Measurements from ENCODE around the gene NID1.
"Not testable (repeated sequence)": the region's sequence is repeated elsewhere in the genome, so short reads cannot be mapped to it uniquely, and the experiment has no call there.

Gene NID1

DNA sequence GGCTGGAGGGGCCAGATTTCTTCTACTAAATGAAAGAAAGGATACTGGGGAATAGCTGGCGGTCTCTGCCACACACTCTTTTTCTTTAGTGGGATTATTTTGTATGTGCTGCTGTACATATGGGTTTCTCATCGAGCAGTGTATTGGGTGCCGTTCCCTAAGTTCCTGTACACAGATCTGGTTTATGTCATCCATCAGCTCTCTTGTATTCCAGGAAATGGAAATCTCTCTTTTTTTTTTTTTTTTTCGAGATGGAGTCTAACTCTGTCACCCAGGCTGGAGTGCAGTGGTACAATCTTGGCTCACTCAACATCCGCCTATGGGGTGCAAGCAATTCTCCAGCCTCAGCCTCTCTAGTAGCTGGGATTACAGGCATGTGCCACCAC lies 27.0 kb upstream of the NID1 start:
- no peak for DNase-seq

DNA sequence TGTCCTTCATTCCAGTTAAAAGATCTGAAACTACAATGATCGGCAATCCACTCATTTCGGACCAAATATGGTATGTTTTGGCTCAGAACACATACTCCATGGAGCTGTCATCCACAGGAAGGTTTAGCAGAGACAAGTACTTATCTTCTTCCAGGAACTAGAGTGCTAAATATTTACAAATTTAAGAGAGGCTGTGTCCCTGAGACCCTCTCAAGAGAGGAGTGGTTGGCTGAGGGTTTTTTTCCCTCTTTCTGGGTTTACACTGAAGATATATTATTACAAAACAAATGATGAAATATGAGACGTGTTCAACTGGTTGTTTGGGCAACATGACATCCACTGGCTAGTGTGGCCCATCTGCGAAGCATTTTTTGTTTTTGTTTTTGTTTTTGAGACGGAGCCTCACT lies 25.9 kb upstream of the NID1 start:
- no peak for DNase-seq

DNA sequence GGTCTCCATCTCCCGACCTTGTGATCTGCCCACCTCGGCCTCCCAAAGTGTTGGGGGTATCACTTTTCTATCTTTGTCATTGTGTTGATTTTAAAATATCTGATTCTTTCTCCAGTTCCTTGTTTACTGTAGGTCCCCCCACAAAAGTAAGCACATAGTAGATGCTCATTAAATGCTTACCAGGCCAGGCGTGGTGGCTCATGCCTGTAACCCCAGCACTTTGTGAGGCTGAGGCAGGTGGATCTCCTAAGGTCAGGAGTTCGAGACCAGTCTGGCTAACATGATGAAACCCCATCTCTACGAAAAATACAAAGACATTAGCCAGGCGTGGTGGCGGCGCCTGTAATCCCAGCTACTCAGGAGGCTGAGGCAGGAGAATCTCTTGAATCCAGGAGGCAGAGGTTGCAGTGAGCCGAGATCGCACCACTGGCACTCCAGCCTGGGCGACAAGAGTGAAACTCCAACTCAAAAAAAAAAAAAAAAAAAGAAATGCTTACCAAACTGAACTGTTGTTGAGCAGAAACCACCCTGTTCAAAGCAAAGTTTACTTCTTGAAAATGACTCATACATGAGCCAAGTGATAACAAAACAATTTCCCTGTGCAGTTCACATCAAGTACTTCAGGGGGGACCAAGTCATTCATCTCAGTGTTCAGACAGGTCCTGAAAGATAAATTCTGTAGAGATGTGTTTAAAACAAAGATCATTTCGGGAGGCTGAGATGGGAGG lies 24.3 kb upstream of the NID1 start:
- DNase-seq = no peak

DNA sequence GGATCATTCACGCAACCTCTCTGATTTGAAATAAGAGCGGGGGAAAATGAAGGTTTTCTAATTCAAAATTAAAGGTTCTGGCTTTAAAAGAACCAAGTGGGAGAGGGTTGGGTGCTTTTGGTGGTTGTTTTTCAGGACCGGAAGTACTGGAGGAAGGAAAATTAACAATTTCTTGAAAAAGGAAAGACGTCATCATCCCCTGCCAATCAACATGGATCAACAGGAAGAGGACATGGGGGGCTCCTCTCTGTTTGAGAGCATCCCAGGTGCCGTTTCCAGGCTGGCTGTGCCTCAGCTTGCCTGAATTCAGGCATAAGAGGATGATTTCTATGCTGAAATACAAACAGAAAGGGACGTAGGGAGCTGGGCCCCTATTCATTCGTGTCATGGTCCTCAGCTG lies 21.6 kb upstream of the NID1 start:
- no peak for DNase-seq

DNA sequence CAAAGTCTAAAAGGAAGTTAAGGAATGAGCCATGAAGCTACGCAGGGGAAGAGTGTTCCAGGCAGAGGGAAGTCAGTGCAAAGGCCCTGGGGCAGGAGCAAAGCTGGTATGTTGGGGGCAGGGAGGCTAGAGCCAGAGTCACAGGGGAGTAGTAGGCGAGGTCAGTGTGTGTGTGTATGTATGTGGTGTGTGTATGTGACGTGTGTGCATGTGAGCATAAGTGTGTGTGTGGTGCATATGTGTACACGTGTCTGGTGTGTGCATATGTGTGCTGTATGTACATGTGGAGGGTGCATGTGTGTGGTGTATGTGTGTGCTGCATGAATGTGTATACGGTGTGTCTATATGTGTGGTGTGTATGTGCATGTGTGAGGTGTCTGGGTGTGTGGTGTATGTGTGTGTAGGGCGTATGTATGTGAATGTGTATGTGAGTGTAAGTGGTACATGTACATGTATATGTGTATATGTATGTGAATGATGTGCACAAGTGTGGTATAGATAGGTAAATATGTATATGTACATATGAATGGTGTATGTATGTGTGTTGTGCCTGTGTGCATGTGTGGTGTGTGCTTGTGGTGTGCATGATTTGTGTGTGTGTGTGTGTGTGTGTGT lies 20.8 kb upstream of the NID1 start:
- no peak for DNase-seq

DNA sequence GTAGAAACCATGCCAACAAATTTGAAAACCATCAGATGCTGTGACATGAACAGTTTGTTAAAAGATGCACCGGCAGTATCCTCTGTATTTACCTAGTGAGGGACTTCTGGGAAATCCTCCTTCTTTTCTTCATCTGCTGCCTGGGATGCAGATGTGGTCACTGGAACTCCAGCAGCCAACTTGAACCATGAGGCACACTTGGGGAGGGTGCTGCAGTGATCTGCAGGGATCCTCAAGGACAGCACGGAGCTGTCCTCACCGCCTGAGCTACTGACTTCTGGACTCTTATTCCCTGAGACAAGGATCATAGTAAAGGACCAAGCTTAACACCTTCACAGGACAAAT lies 19.5 kb upstream of the NID1 start:
- DNase-seq = no peak

DNA sequence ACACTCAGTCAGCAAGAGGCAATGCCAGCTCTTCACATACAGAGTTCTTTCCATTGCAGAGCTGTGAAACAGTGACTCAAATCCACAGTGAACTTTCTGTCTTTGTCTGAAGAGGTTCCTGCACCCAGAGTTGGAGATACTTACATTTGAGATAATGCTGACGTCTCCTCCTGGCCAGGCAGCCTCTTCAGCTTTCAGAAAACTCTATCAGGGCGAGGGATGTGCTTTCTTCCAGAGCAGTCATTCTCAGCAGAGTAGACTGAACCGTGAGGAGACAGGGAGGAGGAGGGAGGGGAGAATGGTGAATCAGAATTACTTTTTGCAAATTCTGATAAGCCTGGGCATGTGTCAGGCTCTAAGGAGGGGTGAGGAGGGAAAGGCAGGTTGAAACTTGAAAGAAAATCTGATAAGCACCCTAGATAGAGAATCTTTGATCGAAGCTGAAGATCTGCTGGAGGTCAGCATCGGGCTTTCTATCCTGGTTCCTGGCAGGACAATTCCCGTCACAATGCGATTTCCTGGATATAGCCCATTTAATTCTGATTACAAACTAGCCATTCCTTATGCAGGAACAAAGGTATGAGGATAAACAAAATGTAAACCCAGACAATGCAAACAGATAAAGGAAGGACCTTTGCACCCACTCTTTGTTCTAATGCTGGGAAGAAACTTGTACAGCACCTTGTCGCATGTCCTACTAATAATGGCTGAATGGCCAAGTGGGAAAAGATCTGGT lies 18.9 kb upstream of the NID1 start:
- DNase-seq = no peak

DNA sequence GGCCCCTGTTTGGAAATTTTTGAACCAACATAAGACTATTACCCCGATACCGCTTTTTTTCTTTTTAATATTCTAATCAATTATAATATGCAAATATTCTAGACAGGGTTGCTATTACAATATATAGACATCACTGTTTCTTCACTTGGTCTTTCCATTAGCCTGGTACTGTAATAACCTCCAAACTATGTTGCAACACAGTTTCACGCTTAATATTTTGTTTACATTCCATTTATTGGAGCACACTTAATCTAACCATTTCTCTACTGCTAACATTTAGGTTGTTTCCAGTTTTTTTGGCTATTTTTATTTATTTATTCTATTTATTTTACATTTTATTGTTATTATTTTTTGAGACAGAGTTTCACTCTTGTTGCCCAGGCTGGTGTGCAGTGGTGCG lies 17.6 kb upstream of the NID1 start:
- DNase-seq = no peak

DNA sequence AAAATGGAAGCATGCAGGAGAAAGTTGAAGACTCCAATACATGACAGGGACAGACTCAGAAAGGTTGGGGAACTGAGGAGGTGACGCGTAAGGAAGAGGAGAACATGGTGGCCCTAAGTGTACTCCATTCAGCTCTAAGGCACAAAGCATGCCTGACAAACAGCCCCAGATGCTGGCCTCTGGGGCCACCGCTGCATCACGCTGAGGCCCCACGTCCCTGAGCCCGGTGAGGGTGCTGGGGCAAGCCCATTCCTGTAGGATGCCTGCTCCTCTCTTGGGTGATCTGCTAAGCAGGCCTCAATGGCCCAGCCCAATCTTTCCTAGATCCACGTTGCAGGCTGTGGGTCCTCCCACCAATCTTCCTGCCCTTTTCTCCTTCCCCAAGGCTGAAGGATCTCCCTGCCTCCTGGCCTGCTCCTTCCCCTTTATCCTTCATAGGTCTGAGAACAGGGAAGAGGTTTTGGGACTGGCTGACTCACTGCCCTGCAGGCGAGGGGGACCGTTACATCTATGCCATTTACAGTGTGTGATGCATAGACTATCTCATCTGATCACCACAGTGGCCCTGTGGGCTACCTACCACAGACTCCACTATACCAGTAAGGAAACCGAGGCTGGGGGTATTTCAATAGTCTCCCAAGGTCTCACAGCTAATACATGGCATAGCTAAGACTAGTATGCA lies 16.8 kb upstream of the NID1 start:
- no peak for DNase-seq

DNA sequence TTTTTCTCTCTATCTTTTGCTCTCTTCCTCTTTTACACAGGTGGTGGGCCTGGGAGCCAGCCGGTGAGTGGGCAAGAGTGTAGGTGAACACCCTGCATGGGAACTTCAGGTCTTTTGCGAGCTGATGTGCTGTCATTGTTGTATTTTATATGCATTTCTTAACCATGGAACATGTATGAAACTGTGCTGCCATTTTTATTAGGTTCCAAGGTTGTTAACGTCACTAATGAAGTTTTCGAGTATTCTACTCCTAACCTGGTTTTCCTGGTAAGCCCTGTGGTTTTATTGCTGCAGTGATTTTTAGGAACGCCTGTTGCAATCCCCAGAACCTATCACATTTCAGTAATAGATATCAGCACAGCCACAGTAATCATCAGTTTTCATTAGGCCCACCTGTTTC lies 14.8 kb upstream of the NID1 start:
- no peak for DNase-seq

DNA sequence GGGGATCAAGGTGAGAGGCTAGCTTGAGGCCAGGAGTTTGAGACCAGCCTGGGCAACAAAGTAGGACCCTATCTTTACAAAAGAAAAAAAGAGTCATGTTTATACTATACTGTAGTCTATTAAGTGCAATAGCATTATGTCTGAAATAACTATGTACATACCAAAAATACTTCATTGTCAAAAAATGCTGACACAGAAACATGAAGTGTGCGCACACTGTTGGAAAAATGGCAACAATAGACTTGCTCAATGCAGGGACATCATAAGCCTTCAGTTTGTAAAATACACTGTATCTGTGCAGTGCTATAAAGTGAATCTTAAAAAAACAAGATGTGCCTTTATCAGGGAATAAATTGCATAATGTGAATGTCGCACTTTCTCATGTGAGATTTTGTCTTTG lies 14.1 kb upstream of the NID1 start:
- DNase-seq = no peak

DNA sequence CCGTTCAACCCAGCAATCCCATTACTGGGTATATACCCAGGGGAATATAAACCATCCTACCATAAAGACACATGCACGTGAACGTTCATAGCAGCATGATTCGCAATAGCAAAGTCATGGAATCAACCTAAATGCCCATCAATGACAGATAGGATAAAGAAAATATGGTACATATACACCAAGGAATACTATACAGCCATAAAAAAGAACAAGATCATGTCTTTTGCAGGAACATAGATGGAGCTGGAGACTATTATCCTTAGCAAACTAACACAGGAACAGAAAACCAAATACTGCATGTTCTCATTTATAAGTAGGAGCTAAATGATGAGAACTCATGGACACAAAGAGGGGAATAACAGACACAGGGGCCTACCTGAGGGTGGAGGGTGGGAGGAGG lies 13.2 kb upstream of the NID1 start:
- DNase-seq = not testable (repeated sequence)

DNA sequence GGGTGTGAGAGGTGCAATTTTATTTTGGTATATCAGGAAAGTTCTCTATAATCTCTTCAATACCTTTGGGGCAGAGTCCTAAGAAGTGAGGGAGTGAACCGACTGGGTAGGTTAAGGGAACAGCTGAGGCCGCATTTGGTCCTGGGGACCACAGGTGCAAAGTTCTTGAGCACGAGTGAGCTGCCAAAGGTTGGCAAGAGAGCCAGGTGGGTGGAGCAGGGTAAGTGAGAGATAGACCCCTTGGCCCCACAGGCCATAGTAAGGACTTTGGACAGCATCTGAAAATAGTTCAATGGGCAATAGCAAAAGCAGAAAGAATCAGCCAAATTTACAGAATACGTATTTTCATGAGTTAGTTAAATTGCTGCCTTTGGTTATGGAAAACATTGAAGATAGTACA lies 11.0 kb upstream of the NID1 start:
- DNase-seq = no peak

DNA sequence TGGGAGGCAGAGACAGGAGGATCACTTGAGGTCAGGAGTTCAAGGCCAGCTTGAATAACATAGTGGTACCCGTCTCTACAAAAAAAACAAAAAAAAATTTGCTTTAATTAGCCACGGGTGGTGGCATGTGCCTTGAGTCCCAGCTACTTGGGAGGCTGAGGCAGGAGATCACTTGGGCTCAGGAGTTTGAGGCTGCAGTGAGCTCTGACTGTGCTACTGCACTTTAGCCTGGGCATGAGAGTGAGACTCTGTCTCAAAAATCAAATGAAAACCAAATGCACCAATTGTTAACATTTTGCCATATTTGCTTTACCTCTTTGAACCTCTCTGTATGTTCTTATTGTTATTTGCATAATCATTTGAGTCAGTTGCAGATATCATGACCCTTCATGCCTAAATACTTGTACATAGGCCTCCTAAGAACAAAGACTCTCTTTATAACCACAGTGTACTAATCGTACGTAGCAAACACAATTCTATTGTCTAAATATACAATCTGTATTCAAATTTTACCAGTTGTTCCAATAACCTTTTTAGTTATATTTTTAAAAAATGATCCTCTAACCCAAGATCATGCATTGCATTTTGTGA lies 8.5 kb upstream of the NID1 start:
- no peak for DNase-seq

DNA sequence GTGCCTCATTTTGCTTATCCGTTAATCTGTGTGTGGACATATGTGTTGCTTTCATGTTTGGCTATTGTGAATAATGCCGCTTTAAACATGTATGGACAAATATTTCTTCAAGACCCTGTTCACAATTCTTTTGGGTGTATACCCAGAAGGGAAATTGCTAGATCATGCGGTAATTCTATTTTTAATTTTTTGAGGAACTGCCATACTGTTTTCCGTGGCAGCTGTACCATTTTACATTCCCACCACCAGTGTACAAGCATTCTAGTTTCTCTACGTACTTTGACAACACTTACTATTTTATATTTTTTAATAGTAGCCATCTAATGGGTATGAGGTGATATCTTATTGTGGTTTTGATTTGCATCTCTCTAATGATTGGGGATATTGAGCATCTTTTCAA lies 7.1 kb upstream of the NID1 start:
- no peak for DNase-seq

DNA sequence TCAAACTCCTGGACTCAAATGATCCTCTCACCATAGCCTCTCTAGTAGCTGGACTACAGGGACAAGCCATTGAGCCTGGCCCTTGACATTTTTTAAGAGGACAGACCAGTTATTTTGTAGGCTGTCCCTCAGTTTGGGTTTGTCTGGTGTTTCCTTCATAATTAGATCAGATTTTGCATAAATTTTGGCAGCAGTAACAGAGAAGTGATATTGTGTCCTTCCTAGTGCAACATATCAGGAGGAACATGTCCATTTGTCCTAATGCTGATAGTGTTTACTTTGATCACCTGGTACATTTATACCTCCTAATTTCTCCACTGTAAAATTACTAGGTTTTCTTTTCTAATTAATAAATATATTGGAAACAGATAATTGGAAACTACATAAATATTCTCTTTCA lies 5.9 kb upstream of the NID1 start:
- no peak for DNase-seq

DNA sequence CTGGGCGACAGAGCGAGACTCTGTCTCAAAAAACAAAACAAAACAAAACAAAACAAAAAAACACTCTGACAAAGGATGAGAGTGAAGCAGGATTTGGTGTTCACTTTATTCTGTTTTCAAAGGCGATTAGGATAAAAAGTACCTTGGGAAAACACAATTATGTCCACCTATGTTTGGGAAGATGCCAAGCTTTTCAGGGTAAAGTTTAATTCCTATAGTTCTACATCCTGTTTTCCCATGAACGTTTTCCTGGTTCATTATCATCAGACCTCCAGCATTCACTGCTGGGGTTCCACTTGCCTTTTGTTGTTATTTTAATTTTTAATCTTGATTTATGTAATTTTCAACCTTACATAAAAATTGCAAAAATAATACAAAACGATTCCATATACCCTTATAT lies 4.9 kb upstream of the NID1 start:
- no peak for DNase-seq

DNA sequence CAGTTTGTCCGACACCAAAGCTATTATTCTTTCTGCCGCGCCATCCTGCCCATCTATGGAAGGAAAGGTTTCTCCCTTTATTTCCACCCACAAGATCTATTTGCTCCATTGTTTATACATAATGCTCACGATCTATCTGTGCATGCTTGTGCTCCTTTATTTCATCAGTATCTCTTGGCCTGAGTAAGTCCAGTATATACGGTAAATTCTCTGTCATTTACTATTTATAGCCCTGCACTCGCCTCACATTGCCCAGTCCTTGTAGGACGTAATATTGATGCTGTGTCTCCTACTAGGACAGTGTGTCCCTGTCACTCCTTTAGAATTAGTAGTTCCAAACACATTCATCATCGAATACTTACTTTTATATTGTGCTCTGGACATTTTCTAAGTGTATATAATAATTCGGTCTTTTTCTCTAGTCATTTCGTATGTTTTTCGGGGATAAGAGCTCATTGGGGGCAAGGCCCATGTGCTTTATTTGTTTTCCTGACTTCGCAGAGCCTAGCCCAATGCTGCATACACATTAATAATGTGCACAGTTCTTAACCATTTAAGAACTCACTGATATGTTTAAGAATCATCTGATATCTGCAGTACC lies 3.1 kb upstream of the NID1 start:
- DNase-seq = no peak

DNA sequence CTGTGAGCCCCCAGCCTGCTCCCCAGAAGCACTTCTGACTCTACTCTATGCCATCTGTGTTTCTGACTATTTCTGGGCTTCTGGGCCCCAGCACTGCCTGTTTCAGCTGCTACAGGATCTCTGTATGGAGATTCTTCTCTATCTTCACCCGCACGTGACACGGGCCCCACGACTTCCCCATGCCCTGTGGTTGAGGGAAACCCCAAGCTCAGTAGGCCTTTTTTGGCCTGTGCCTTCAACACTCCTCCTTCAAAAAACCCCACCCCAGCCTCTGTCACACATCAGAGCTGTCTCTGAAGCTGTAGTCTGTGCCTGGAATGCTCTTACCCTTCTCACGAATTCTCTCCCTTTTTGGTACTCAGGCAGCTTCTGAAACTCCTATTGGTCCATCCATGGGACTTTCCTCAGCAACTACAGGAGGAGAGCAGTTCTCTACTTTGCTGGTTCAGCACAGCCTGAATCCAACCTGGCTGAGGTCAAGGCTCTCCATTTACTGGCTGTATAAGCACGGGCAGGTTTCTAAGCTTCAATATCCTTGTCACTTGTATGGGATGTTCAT lies 2.0 kb upstream of the NID1 start:
- no peak for DNase-seq

DNA sequence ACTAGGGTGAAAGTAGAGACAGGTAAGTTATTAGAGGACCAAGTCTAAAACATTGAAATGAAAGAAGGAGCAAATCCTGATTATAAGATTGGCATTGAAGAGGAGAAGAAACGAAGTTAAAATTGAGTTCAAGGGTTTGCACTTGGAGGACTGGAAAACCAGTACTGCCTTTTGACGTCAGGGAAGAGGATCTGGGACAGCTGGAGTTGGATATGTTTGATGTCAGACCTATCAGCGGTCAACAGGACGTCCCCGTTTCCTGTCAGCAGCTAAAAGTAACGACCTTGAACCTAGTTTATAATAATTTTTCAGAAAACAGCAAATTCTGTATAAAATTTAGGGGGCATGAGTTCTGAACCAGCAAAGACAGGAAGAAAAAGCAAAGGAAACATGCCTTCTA lies 1.2 kb upstream of the NID1 start:
- DNase-seq = no peak

DNA sequence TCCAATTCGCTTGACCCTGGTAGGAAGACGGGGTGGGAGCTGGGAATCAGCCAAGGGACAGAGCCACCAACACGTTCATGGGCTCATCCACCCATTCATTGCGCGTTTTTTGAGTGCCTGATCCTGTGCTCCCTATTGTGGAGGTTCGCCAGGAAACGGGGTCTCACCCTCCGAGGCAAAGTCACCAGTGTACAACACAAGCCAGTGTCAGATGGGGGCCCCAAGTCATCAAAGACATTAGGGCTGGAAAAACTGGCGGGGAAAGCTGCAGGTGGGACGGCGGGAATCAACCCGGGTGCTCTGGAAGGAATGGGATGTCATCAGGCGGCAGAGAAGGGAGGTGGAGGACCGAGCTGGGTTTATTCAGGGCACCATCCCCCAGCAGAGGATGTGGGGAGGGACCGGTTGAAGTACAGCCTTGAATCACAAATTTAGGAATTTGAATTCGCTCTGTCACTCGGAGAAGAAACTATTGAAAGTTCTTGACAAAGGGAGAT lies 667 bp upstream of the NID1 start:
- no peak for DNase-seq

DNA sequence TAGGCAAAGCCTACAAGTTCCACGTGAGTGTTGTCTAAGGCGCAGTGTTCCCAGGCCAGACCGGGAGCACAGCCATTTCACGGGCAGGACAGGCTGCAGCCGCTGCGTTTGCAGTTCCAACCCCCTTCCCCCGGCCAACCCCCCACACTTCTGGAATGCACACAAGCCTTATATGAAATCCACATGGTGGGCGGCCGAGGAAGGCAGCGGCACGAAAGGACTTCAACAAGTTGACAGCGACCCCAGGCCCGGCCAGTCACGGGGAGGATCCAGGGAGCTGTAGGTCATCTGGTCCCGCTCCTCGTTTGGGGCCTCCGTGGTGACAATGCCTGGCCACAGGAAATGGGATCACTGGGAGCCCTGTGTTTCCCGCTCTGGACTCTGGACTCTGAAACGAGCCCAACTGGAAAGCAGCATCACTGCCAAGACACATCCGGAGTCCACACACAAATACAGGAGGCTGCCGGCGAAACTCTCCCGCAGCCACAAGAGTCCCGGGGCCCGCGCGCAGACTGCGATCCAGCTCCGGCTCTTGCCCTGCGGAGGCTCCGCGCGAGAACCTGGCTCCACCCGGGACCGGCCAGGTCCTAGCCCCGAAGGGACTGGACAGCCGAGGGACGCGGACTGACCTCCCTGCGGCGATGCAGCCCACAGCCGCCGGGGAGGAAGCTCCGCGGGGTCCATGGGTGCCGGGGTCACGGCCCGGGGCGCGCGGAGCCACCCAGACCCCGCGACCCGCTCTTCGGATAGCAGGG lies 794 bp downstream of the NID1 start:
- peak; percentile 14 for DNase-seq
